ENCODE measurements around the gene KRT83. TPM values are rescaled to one million over a fixed set of nuclear protein-coding genes. Genes with fewer than 3 reads are reported as not detected.
A peak's percentile ranks its signal among the peaks of the same experiment; 100 is the strongest.

KRT83 gene
- total and polyA plus RNA-seq, 4 experiments from 2014 or later = not detected

DNA sequence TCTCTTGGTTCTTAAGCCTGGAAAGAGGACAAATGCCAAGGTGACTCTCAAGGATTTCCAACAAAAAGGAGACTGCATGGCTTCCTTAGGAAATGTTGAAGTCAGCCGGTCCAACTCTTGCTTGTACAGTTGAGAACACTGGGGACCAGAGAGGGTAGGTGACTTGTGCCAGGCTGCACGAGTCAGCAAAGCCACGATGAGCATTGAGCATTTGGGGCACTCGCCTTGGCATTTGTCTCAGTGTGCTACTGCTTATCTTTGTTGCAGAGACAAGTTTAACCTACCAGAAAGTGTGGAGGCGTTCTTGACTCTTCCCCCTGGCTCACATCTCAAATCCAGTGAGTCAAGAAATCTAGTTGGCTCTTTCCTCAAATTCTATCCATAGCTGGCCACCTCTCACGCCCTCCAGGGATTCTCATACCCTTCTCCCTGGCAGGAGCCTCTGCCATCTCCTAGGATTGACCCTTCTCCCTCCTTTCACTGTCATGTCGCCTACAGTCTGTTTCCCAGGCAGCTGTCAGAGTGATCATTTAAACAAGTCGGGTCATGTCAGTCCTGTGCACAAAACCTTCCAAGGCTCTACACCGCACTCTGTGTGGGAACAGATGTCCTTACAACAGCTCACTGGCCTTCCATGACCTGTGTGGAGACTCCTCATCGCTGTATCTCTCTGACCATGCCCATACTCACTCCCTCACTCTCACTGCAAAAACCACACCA is 17.2 kb upstream of the KRT83 start:
- H3K27me3 Mint-ChIP-seq = peaks cover 9 to 11% of the 10 kb centered on the region in 2 donors
- H3K4me3 Mint-ChIP-seq = no peak overlapping the region
- CTCF ChIA-PET (ENCODE audit: partially characterized antibody) = interaction anchor here (3.8 kb wide), 1 partner anchor 12 kb away, joined by 19 read pairs; no protein-coding TSS in a partner anchor
- Histone ChIP-seq H3K9me3 (ENCODE audit: control insufficient read depth in 1 of 2, low read length in 2 of 2) (peaks cover 0 to 5% of the 10 kb centered on the region in 2 donors), H3K36me3 (ENCODE audit: insufficient read depth, low read length) (no peaks in the 10 kb centered on the region), H3K27me3 (ENCODE audit: insufficient read depth, low read length) (no peaks in the 10 kb centered on the region), H3K4me3 (ENCODE audit: low read length in 2 of 2) (no peak overlapping the region), H3K27ac (ENCODE audit: low read depth, low read length) (no peak overlapping the region), H3K4me1 (ENCODE audit: insufficient read depth, low read length) (no peaks in the 10 kb centered on the region)
- POLR2A ChIA-PET (ENCODE audit: partially characterized antibody) = no interaction called here
- H3K4me1 Mint-ChIP-seq = no peaks in the 10 kb centered on the region
- peak overlapping the region in 1 of 7 donors; percentile 23 for H3K27ac Mint-ChIP-seq
- intact Hi-C loops (cut with micrococcal nuclease) = no loop called here
- H3K36me3 Mint-ChIP-seq = no peaks in the 10 kb centered on the region
- DNase-seq = no peak
- peaks cover 0 to 9% (median 3%) of the 10 kb centered on the region in 8 donors for H3K9me3 Mint-ChIP-seq

DNA sequence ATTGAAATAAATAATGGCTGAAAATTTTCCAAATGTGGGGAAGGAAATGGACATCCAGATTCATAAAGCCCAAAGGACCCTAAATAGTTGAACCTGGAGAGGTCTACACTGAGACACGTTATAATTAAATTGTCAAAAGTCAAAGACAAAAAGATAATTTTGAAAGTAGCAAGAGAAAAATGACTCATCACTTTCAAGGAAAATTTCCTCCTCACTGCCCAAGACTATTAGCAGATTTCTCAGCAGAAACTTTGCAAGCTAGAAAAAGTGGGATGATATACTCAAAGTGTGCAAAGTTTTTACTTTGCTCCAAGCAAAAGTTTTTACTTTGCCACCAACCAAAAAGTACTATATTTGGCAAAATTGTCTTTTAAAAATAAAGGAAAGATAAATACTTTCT is 15.9 kb upstream of the KRT83 start:
- Mint-ChIP-seq H3K4me3 (no peak overlapping the region), H3K9me3 (peaks cover 0 to 9% (median 3%) of the 10 kb centered on the region in 8 donors), H3K36me3 (no peaks in the 10 kb centered on the region), H3K4me1 (no peaks in the 10 kb centered on the region), H3K27ac (no peak overlapping the region), H3K27me3 (peaks cover 7 to 11% of the 10 kb centered on the region in 2 donors)
- peaks cover 0 to 5% of the 10 kb centered on the region in 2 donors for H3K9me3 ChIP-seq (ENCODE audit: control insufficient read depth in 1 of 2, low read length in 2 of 2)
- ChIA-PET POLR2A (ENCODE audit: partially characterized antibody) (no interaction called here), CTCF (ENCODE audit: partially characterized antibody) (interaction anchor here (3.8 kb wide), 1 partner anchor 10 kb away, joined by 19 read pairs; no protein-coding TSS in a partner anchor)
- no peak overlapping the region for H3K4me3 ChIP-seq (ENCODE audit: low read length in 2 of 2)
- H3K27ac ChIP-seq (ENCODE audit: low read depth, low read length) = no peak overlapping the region
- H3K4me1 ChIP-seq (ENCODE audit: insufficient read depth, low read length) = no peaks in the 10 kb centered on the region
- intact Hi-C loops (cut with micrococcal nuclease) = no loop called here
- DNase-seq = no peak
- H3K27me3 ChIP-seq (ENCODE audit: insufficient read depth, low read length) = no peaks in the 10 kb centered on the region
- H3K36me3 ChIP-seq (ENCODE audit: insufficient read depth, low read length) = no peaks in the 10 kb centered on the region

DNA sequence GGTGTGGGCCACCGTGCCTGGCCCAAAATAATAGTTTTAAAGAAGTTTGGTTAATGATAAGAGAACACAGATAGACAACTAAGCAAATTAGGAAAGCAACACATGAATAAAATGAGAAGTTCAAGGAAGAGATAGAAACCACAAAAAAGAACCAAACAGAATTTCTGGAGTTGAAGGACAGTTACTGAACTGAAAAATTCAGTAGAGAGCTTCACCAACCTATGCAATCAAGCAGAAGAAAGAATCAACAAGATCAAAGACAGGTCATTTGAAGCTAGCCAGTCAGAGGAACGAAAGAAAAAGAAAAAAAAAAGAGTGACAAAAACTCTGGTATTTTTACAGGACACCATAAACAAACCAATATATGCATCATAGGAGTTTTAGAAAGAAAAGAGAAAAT is 15.4 kb upstream of the KRT83 start:
- no peak overlapping the region for H3K27ac ChIP-seq (ENCODE audit: low read depth, low read length)
- Mint-ChIP-seq H3K9me3 (peaks cover 0 to 9% (median 3%) of the 10 kb centered on the region in 8 donors), H3K27ac (no peak overlapping the region), H3K4me1 (no peaks in the 10 kb centered on the region), H3K27me3 (peaks cover 5 to 11% of the 10 kb centered on the region in 2 donors), H3K4me3 (no peak overlapping the region), H3K36me3 (no peaks in the 10 kb centered on the region)
- H3K27me3 ChIP-seq (ENCODE audit: insufficient read depth, low read length) = no peaks in the 10 kb centered on the region
- ChIA-PET CTCF (ENCODE audit: partially characterized antibody) (interaction anchor here (3.8 kb wide), 1 partner anchor 10 kb away, joined by 19 read pairs; no protein-coding TSS in a partner anchor), POLR2A (ENCODE audit: partially characterized antibody) (no interaction called here)
- no peak overlapping the region for H3K4me3 ChIP-seq (ENCODE audit: low read length in 2 of 2)
- H3K9me3 ChIP-seq (ENCODE audit: control insufficient read depth in 1 of 2, low read length in 2 of 2) = peaks cover 0 to 5% of the 10 kb centered on the region in 2 donors
- no peak for DNase-seq
- no peaks in the 10 kb centered on the region for H3K36me3 ChIP-seq (ENCODE audit: insufficient read depth, low read length)
- intact Hi-C loops (cut with micrococcal nuclease) = no loop called here
- H3K4me1 ChIP-seq (ENCODE audit: insufficient read depth, low read length) = no peaks in the 10 kb centered on the region

DNA sequence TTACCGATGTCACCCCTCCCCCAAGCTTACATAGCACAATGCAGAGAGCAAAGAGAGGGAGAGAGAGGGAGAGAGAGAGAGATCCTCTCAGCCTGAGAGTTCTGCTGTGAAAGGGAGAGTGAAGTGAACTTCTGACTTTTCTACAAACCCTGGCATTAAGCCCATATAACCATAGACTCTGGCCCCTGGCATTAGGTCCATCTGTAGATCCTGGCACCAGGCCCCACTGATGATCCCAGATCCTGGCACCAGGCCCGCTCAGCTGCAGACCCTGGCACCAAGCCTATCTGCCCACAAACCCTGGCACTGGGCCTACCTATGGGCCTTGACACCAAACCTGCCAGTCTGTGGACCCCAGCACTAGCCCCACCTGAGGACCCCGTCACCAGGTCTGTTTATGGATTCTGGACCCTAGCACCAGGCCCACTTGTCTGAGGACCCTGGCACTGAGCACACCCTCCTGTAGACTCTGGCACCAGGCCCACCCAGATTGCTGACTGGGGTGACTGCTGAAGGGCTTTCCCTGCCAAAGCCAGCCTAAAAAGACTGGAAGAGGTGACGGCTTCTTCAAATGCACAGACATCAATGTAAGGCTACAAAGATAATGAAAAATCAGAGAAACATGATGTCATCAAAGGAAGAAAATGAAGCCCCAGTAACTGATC is 14.5 kb upstream of the KRT83 start:
- Histone ChIP-seq H3K4me1 (ENCODE audit: insufficient read depth, low read length) (no peaks in the 10 kb centered on the region), H3K27me3 (ENCODE audit: insufficient read depth, low read length) (no peaks in the 10 kb centered on the region), H3K36me3 (ENCODE audit: insufficient read depth, low read length) (no peaks in the 10 kb centered on the region), H3K9me3 (ENCODE audit: control insufficient read depth in 1 of 2, low read length in 2 of 2) (peaks cover 0 to 5% of the 10 kb centered on the region in 2 donors), H3K4me3 (ENCODE audit: low read length in 2 of 2) (no peak overlapping the region), H3K27ac (ENCODE audit: low read depth, low read length) (no peak overlapping the region)
- intact Hi-C loops (cut with micrococcal nuclease) = no loop called here
- Mint-ChIP-seq H3K36me3 (no peaks in the 10 kb centered on the region), H3K4me3 (no peak overlapping the region), H3K4me1 (no peaks in the 10 kb centered on the region), H3K27ac (peak overlapping the region in 1 of 7 donors; percentile 43), H3K9me3 (peaks cover 0 to 9% (median 3%) of the 10 kb centered on the region in 8 donors), H3K27me3 (peaks cover 3 to 11% of the 10 kb centered on the region in 2 donors)
- no peak for DNase-seq
- CTCF ChIA-PET (ENCODE audit: partially characterized antibody) = interaction anchor here (3.8 kb wide), 1 partner anchor 9 kb away, joined by 19 read pairs; no protein-coding TSS in a partner anchor
- POLR2A ChIA-PET (ENCODE audit: partially characterized antibody) = no interaction called here

DNA sequence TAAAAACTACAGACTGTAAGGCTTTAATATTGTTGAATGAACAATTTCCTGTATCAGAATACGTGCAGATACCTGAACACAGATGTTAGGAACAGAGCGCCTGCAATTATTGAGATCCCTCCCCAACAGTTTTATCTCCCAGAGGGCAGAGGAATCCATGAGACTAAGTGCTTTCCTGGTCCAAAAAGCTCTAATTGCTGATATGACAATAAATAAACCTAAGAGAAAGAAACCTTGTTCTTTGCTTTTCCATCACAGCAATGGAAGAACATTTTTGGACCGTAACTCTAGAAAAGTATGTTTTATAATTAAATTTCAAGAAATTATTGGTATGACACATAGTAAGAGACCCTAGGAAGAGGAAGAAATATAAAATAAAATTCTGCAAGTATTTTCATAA is 13.0 kb upstream of the KRT83 start:
- Histone ChIP-seq H3K9me3 (ENCODE audit: control insufficient read depth in 1 of 2, low read length in 2 of 2) (peaks cover 0 to 5% of the 10 kb centered on the region in 2 donors), H3K27ac (ENCODE audit: low read depth, low read length) (no peak overlapping the region), H3K4me3 (ENCODE audit: low read length in 2 of 2) (no peak overlapping the region), H3K4me1 (ENCODE audit: insufficient read depth, low read length) (no peaks in the 10 kb centered on the region), H3K27me3 (ENCODE audit: insufficient read depth, low read length) (no peaks in the 10 kb centered on the region), H3K36me3 (ENCODE audit: insufficient read depth, low read length) (no peaks in the 10 kb centered on the region)
- no peak overlapping the region for H3K4me3 Mint-ChIP-seq
- no peak for DNase-seq
- H3K27ac Mint-ChIP-seq = no peak overlapping the region
- no peaks in the 10 kb centered on the region for H3K4me1 Mint-ChIP-seq
- ChIA-PET CTCF (ENCODE audit: partially characterized antibody) (no interaction called here), POLR2A (ENCODE audit: partially characterized antibody) (no interaction called here)
- H3K36me3 Mint-ChIP-seq = no peaks in the 10 kb centered on the region
- intact Hi-C loops (cut with micrococcal nuclease) = no loop called here
- H3K27me3 Mint-ChIP-seq = peaks cover 3 to 10% of the 10 kb centered on the region in 2 donors
- peaks cover 0 to 9% (median 3%) of the 10 kb centered on the region in 8 donors for H3K9me3 Mint-ChIP-seq

DNA sequence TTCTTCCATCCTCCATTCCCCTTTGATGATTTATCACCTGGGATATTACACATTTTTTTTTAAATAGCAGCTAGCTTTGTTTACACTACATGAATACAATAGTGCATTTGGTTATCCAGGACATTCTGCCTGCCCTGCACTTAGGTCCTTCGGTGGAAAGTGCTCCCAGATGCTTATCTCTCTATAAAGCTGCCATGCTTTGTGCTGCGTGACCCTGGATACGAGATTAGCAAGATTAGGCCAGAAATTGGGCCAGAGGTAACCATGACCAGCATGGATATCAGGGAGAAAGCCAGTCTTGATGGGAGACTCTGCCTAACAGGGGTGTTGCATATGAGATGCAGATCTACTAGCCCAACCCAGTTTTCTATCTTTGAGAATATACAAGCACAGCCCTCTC is 12.1 kb upstream of the KRT83 start:
- H3K4me1 Mint-ChIP-seq = no peaks in the 10 kb centered on the region
- no peaks in the 10 kb centered on the region for H3K36me3 Mint-ChIP-seq
- CTCF ChIA-PET (ENCODE audit: partially characterized antibody) = interaction anchor here (1.0 kb wide), 1 partner anchor 182 kb away, joined by 4 read pairs; no protein-coding TSS in a partner anchor
- Histone ChIP-seq H3K4me3 (ENCODE audit: low read length in 2 of 2) (no peak overlapping the region), H3K27ac (ENCODE audit: low read depth, low read length) (no peak overlapping the region), H3K9me3 (ENCODE audit: control insufficient read depth in 1 of 2, low read length in 2 of 2) (peaks cover 0 to 5% of the 10 kb centered on the region in 2 donors), H3K27me3 (ENCODE audit: insufficient read depth, low read length) (no peaks in the 10 kb centered on the region), H3K4me1 (ENCODE audit: insufficient read depth, low read length) (no peaks in the 10 kb centered on the region), H3K36me3 (ENCODE audit: insufficient read depth, low read length) (no peaks in the 10 kb centered on the region)
- H3K27ac Mint-ChIP-seq = no peak overlapping the region
- H3K4me3 Mint-ChIP-seq = no peak overlapping the region
- DNase-seq = no peak
- POLR2A ChIA-PET (ENCODE audit: partially characterized antibody) = no interaction called here
- H3K9me3 Mint-ChIP-seq = peaks cover 0 to 9% (median 3%) of the 10 kb centered on the region in 8 donors
- peaks cover 1 to 10% of the 10 kb centered on the region in 2 donors for H3K27me3 Mint-ChIP-seq
- intact Hi-C loops (cut with micrococcal nuclease) = no loop called here

DNA sequence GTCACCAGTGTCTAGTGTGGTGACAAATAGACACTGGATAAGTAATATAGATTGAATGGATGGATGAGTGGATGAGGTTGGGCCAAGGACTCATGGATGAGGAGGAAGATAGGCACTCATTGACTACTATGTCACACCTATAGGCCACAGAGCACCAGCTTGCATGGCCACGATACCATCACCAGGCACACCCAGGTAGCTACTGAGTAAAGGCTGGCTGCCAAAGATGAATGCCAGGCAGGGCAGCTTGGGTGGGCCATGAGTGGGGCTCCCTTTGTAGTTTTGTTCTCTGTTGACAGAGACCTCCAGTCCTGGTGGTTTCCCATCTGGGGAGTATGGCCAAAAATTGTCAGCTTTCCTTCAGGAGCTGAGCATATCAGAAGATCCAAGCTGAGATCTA is 11.2 kb upstream of the KRT83 start:
- Histone ChIP-seq H3K4me3 (ENCODE audit: low read length in 2 of 2) (no peak overlapping the region), H3K9me3 (ENCODE audit: control insufficient read depth in 1 of 2, low read length in 2 of 2) (peaks cover 0 to 5% of the 10 kb centered on the region in 2 donors), H3K4me1 (ENCODE audit: insufficient read depth, low read length) (peaks cover 3% of the 10 kb centered on the region), H3K36me3 (ENCODE audit: insufficient read depth, low read length) (no peaks in the 10 kb centered on the region), H3K27me3 (ENCODE audit: insufficient read depth, low read length) (no peaks in the 10 kb centered on the region), H3K27ac (ENCODE audit: low read depth, low read length) (no peak overlapping the region)
- H3K36me3 Mint-ChIP-seq = no peaks in the 10 kb centered on the region
- no peak for DNase-seq
- H3K9me3 Mint-ChIP-seq = peaks cover 0 to 9% (median 3%) of the 10 kb centered on the region in 8 donors
- ChIA-PET POLR2A (ENCODE audit: partially characterized antibody) (interaction anchor here (0.8 kb wide), 1 partner anchor 15 kb away, joined by 3 read pairs; no protein-coding TSS in a partner anchor), CTCF (ENCODE audit: partially characterized antibody) (interaction anchor here (0.7 to 1.0 kb wide), 3 partner anchors 53 to 188 kb away, joined by 3 to 4 read pairs (median 4); no protein-coding TSS in a partner anchor)
- no peak overlapping the region for H3K27ac Mint-ChIP-seq
- H3K4me1 Mint-ChIP-seq = peaks cover 4 to 5% (median 4%) of the 10 kb centered on the region in 4 donors
- intact Hi-C loops (cut with micrococcal nuclease) = no loop called here
- peaks cover 3 to 10% of the 10 kb centered on the region in 2 donors for H3K27me3 Mint-ChIP-seq
- no peak overlapping the region for H3K4me3 Mint-ChIP-seq

All from CD4-positive, alpha-beta memory T cell (primary cell).